ENCODE measurements around the gene MELK. TPM values are rescaled to one million over a fixed set of nuclear protein-coding genes. Genes with fewer than 3 reads are reported as not detected.
"Not testable (repeated sequence)": the region's sequence is repeated elsewhere in the genome, so short reads cannot be mapped to it uniquely, and the experiment has no call there.

The MELK gene
- total and polyA plus RNA-seq, 2 donors (not counting 3 experiments of a cell fraction or from before 2014, with no cell fraction given), result 19.1 to 52.1 TPM

- no peaks in the 10 kb centered on the region for H3K9me3 ChIP-seq (replicated peaks; ENCODE audit: control insufficient read depth, insufficient read depth, low read length)
- no peaks in the 10 kb centered on the region for H3K9me1 ChIP-seq (replicated peaks; ENCODE audit: control insufficient read depth, extremely low read depth, insufficient read depth, low read length)
- no peaks in the 10 kb centered on the region for H3K36me3 ChIP-seq (ENCODE audit: control insufficient read depth in 2 of 2, extremely low read depth in 1 of 2, insufficient read depth in 2 of 2, low read length in 2 of 2)
- H3K9ac ChIP-seq (replicated peaks; ENCODE audit: extremely low read depth, insufficient read depth, low read length), result no peak overlapping the region
- no peak for DNase-seq (ENCODE audit: low read depth, low spot score)
- dilution Hi-C loops (cut with MboI; ENCODE audit: extremely low pct_ligation_motif_present, low sequenced_read_pairs), result no loop called here
- TF ChIP-seq EZH2 (IDR thresholded peaks at IDR 0.05; ENCODE audit: borderline replicate concordance, low read depth, low read length, severe bottlenecking), result no peak
- no peak for TF ChIP-seq FOS (IDR thresholded peaks at IDR 0.05; ENCODE audit: borderline replicate concordance, insufficient read depth, low read length)
- TF ChIP-seq MAX (IDR thresholded peaks at IDR 0.05; ENCODE audit: insufficient read depth, insufficient read length), result no peak
- no peak for TF ChIP-seq JUN (IDR thresholded peaks at IDR 0.05; ENCODE audit: borderline replicate concordance, insufficient read depth, insufficient read length, low read depth)
- no peak for TF ChIP-seq GATA2 (IDR thresholded peaks at IDR 0.05; ENCODE audit: insufficient read depth, insufficient read length, low read depth, low read length)
- TF ChIP-seq POLR2A (IDR thresholded peaks at IDR 0.05; ENCODE audit: low read depth, low read length), result no peak
- no peak for TF ChIP-seq CTCF (IDR thresholded peaks at IDR 0.05; ENCODE audit: extremely low read depth in 1 of 2, insufficient read depth in 1 of 2, low read depth in 1 of 2, low read length in 2 of 2)
- no peak for TF ChIP-seq POLR2AphosphoS5 (IDR thresholded peaks at IDR 0.05; ENCODE audit: insufficient read depth, low read depth, low read length)
- no peak for TF ChIP-seq MYC (IDR thresholded peaks at IDR 0.05; ENCODE audit: low read depth, low read length)
- ChIA-PET POLR2A (no interaction called here), CTCF (interaction anchor here (1.3 to 4.5 kb wide), 2 partner anchors 9 to 154 kb away, joined by 3 to 17 read pairs; no protein-coding TSS in a partner anchor)
- no peaks in the 10 kb centered on the region for H3K4me1 ChIP-seq (ENCODE audit: control insufficient read depth, extremely low read depth, insufficient read depth, low read length)
- no peak overlapping the region for H3K4me2 ChIP-seq (ENCODE audit: insufficient read depth, low read length)
- no peaks in the 10 kb centered on the region for H3K27me3 ChIP-seq (ENCODE audit: control insufficient read depth in 2 of 2, insufficient read depth in 2 of 2, low read length in 2 of 2)
- no TSS peak for BruUV-seq (replicated peaks)
- no peak for FAIRE-seq
- H3K79me2 ChIP-seq (ENCODE audit: control insufficient read depth, insufficient read depth, low read length), result no peaks in the 10 kb centered on the region
- no peak overlapping the region for H3K27ac ChIP-seq (ENCODE audit: insufficient read depth, low read depth, low read length)
- no peak overlapping the region for H2AFZ ChIP-seq (ENCODE audit: low read depth, low read length)
- no peaks in the 10 kb centered on the region for H4K20me1 ChIP-seq (replicated peaks; ENCODE audit: control insufficient read depth, extremely low read depth, insufficient read depth, low read length)
- H3K4me3 ChIP-seq (replicated peaks in 1 of 3; ENCODE audit: insufficient read depth in 1 of 3, low read depth in 1 of 3, low read length in 3 of 3), result no peak overlapping the region
- intact Hi-C loops (cut with micrococcal nuclease), result no loop called here
Observed at GRCh38 chr9:36560771-36561170, 11.9 kb upstream of the MELK start.

GRCh38 chr9:36562801-36563200, 9.9 kb upstream of the MELK start:
- not testable (repeated sequence) for DNase-seq (ENCODE audit: low read depth, low spot score); BruUV-seq (replicated peaks)

More at GRCh38 chr9:36562801-36563200, 9.9 kb upstream of the MELK start:
- dilution Hi-C loops (cut with MboI; ENCODE audit: extremely low pct_ligation_motif_present, low sequenced_read_pairs); H3K27ac ChIP-seq (ENCODE audit: insufficient read depth, low read depth, low read length); FAIRE-seq; H3K79me2 ChIP-seq (ENCODE audit: control insufficient read depth, insufficient read depth, low read length); intact Hi-C loops (cut with micrococcal nuclease); H3K27me3 ChIP-seq (ENCODE audit: control insufficient read depth in 2 of 2, insufficient read depth in 2 of 2, low read length in 2 of 2); H3K4me3 ChIP-seq (replicated peaks in 1 of 3; ENCODE audit: insufficient read depth in 1 of 3, low read depth in 1 of 3, low read length in 3 of 3); H3K9me1 ChIP-seq (replicated peaks; ENCODE audit: control insufficient read depth, extremely low read depth, insufficient read depth, low read length); H4K20me1 ChIP-seq (replicated peaks; ENCODE audit: control insufficient read depth, extremely low read depth, insufficient read depth, low read length); H3K9ac ChIP-seq (replicated peaks; ENCODE audit: extremely low read depth, insufficient read depth, low read length); POLR2A ChIA-PET; H3K36me3 ChIP-seq (ENCODE audit: control insufficient read depth in 2 of 2, extremely low read depth in 1 of 2, insufficient read depth in 2 of 2, low read length in 2 of 2); H3K4me2 ChIP-seq (ENCODE audit: insufficient read depth, low read length); H2AFZ ChIP-seq (ENCODE audit: low read depth, low read length); H3K4me1 ChIP-seq (ENCODE audit: control insufficient read depth, extremely low read depth, insufficient read depth, low read length); H3K9me3 ChIP-seq (replicated peaks; ENCODE audit: control insufficient read depth, insufficient read depth, low read length): not testable (repeated sequence)
- CTCF ChIA-PET, result interaction anchor here (1.6 to 4.5 kb wide), 3 partner anchors 105 to 166 kb away, joined by 4 to 17 read pairs (median 4); no protein-coding TSS in a partner anchor

Measured in endothelial cell of umbilical vein (primary cell).